ENCODE measurements around the gene SPINK8. TPM values are rescaled to one million over a fixed set of nuclear protein-coding genes. Genes with fewer than 3 reads are reported as not detected.

Gene SPINK8
- total RNA-seq, 2 donors from 2014 or later: not detected

- H3K27ac Mint-ChIP-seq: no peak overlapping the region
- no peaks in the 10 kb centered on the region for H3K4me1 Mint-ChIP-seq
- TF ChIP-seq, protein P1, sequence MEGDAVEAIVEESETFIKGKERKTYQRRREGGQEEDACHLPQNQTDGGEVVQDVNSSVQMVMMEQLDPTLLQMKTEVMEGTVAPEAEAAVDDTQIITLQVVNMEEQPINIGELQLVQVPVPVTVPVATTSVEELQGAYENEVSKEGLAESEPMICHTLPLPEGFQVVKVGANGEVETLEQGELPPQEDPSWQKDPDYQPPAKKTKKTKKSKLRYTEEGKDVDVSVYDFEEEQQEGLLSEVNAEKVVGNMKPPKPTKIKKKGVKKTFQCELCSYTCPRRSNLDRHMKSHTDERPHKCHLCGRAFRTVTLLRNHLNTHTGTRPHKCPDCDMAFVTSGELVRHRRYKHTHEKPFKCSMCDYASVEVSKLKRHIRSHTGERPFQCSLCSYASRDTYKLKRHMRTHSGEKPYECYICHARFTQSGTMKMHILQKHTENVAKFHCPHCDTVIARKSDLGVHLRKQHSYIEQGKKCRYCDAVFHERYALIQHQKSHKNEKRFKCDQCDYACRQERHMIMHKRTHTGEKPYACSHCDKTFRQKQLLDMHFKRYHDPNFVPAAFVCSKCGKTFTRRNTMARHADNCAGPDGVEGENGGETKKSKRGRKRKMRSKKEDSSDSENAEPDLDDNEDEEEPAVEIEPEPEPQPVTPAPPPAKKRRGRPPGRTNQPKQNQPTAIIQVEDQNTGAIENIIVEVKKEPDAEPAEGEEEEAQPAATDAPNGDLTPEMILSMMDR (conservative IDR thresholded peaks at IDR 0.05): no peak
- H3K9me3 ChIP-seq (ENCODE audit: control insufficient read depth, low read length): no peaks in the 10 kb centered on the region
- 80 to 88% methylated on average over 1 of the region's 1 CpG for WGBS, 2 experiments (ENCODE audit: insufficient coverage in 1 of 2, insufficient read length in 1 of 2)
- H3K9me3 Mint-ChIP-seq: peaks cover 5% of the 10 kb centered on the region
- no peak overlapping the region for H3K9ac ChIP-seq (ENCODE audit: extremely low read depth, low read length, poor library complexity, severe bottlenecking)
- no peaks in the 10 kb centered on the region for H3K36me3 ChIP-seq (ENCODE audit: control insufficient read depth, insufficient read depth, low read length)
- no peak for DNase-seq
- peaks cover 48% of the 10 kb centered on the region for H3K27me3 Mint-ChIP-seq (ENCODE audit: insufficient read depth)
- no peaks in the 10 kb centered on the region for H3K36me3 Mint-ChIP-seq (ENCODE audit: low read depth)
- H3K4me3 Mint-ChIP-seq: no peak overlapping the region
- H3K27me3 ChIP-seq (ENCODE audit: control insufficient read depth, insufficient read depth, low read length, poor library complexity, severe bottlenecking): peaks cover 20% of the 10 kb centered on the region
- no peaks in the 10 kb centered on the region for H3K4me1 ChIP-seq (ENCODE audit: control insufficient read depth, insufficient read depth, low read length)
- H3K4me3 ChIP-seq (ENCODE audit: low read length): no peak overlapping the region
- no peak overlapping the region for H3K27ac ChIP-seq (ENCODE audit: low read depth, low read length)
Measured at GRCh38 chr3:48356419-48356818, 23.0 kb upstream of the SPINK8 start.

GRCh38 chr3:48353987-48354386, 20.5 kb upstream of the SPINK8 start:
- H3K9me3 Mint-ChIP-seq: no peaks in the 10 kb centered on the region
- WGBS, 2 experiments (ENCODE audit: insufficient coverage in 1 of 2, insufficient read length in 1 of 2): 92 to 100% methylated on average over 1 to 2 of the region's 4 CpGs
- H3K4me1 Mint-ChIP-seq: no peaks in the 10 kb centered on the region
- H3K4me1 ChIP-seq (ENCODE audit: control insufficient read depth, insufficient read depth, low read length): no peaks in the 10 kb centered on the region
- no peak for DNase-seq
- H3K27ac ChIP-seq (ENCODE audit: low read depth, low read length): no peak overlapping the region
- no peak overlapping the region for H3K27ac Mint-ChIP-seq
- H3K36me3 Mint-ChIP-seq (ENCODE audit: low read depth): no peaks in the 10 kb centered on the region
- H3K9me3 ChIP-seq (ENCODE audit: control insufficient read depth, low read length): no peaks in the 10 kb centered on the region
- TF ChIP-seq, protein P1 (conservative IDR thresholded peaks at IDR 0.05): no peak
- no peak overlapping the region for H3K4me3 Mint-ChIP-seq
- peaks cover 35% of the 10 kb centered on the region for H3K27me3 ChIP-seq (ENCODE audit: control insufficient read depth, insufficient read depth, low read length, poor library complexity, severe bottlenecking)
- no peak overlapping the region for H3K4me3 ChIP-seq (ENCODE audit: low read length)
- no peak overlapping the region for H3K9ac ChIP-seq (ENCODE audit: extremely low read depth, low read length, poor library complexity, severe bottlenecking)
- peaks cover 48% of the 10 kb centered on the region for H3K27me3 Mint-ChIP-seq (ENCODE audit: insufficient read depth)
- no peaks in the 10 kb centered on the region for H3K36me3 ChIP-seq (ENCODE audit: control insufficient read depth, insufficient read depth, low read length)

DNA sequence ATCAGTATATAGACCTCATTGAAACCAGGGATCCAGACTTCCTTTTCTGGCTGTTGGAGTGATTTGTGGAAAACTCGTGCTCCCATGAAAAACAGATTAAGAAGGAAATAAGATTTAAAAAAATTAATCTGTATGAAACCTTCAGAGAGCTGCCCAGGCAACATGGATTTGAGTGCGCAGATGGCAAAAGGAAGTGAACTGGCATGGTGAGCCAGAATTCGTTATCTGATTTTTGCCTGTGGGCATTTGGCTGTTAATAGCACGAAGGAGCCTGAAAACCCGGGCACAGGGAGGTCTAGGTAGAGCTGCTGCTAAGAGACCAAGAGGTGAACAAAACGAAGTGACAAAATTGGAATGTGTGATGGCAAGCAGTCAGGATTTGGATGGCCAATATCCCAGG, 19.1 kb upstream of the SPINK8 start:
- H3K4me3 ChIP-seq (ENCODE audit: low read length): no peak overlapping the region
- no peak overlapping the region for H3K27ac ChIP-seq (ENCODE audit: low read depth, low read length)
- H3K4me1 Mint-ChIP-seq: no peaks in the 10 kb centered on the region
- WGBS, 2 experiments (ENCODE audit: insufficient coverage in 1 of 2, insufficient read length in 1 of 2): 86 to 87% methylated on average over 5 to 6 of the region's 6 CpGs
- no peaks in the 10 kb centered on the region for H3K4me1 ChIP-seq (ENCODE audit: control insufficient read depth, insufficient read depth, low read length)
- DNase-seq: no peak
- no peak overlapping the region for H3K9ac ChIP-seq (ENCODE audit: extremely low read depth, low read length, poor library complexity, severe bottlenecking)
- H3K36me3 Mint-ChIP-seq (ENCODE audit: low read depth): no peaks in the 10 kb centered on the region
- H3K27me3 ChIP-seq (ENCODE audit: control insufficient read depth, insufficient read depth, low read length, poor library complexity, severe bottlenecking): peaks cover 37% of the 10 kb centered on the region
- H3K4me3 Mint-ChIP-seq: no peak overlapping the region
- H3K9me3 Mint-ChIP-seq: no peaks in the 10 kb centered on the region
- no peak overlapping the region for H3K27ac Mint-ChIP-seq
- no peaks in the 10 kb centered on the region for H3K36me3 ChIP-seq (ENCODE audit: control insufficient read depth, insufficient read depth, low read length)
- peaks cover 45% of the 10 kb centered on the region for H3K27me3 Mint-ChIP-seq (ENCODE audit: insufficient read depth)
- TF ChIP-seq, protein P1 (conservative IDR thresholded peaks at IDR 0.05): no peak
- no peaks in the 10 kb centered on the region for H3K9me3 ChIP-seq (ENCODE audit: control insufficient read depth, low read length)

Data from endodermal cell (in vitro differentiated cells).